A673 (cell line): ENCODE results near the gene SGF29. TPM values are rescaled to one million over a fixed set of nuclear protein-coding genes. Genes with fewer than 3 reads are reported as not detected.

Experiments
- BruUV-seq: library from RNA; stranded (reverse); fragments of 400-500 nt; replicated peaks from 2 replicates; lab custom pipeline; 2021; lab: Mats Ljungman, UMichigan
- CTCF ChIA-PET: fragments of 300-600 bp; sonication (Branson Sonifier 250); formaldehyde crosslinking; loops from one replicate; lab custom pipeline; 2022; ENCODE audit warnings: antibody characterized with exemption; lab: Charles Lee
- POLR2A ChIA-PET: fragments of 300-600 bp; sonication (Branson Sonifier 250); formaldehyde crosslinking; loops from one replicate; lab custom pipeline; 2022; ENCODE audit warnings: antibody characterized with exemption; ENCODE audit not compliant: low non-redundant PET; lab: Charles Lee
- DNase-seq: peaks from one replicate; pipeline ENCODE4 v3.0.0-alpha.2; 2015; ENCODE audit warnings: low spot score
- H3K27ac ChIP-seq: fragments of 200-600 bp; sonication (generic); 2 replicates; pipeline ENCODE4 v1.5.1; 2016; ENCODE audit warnings: mixed run types, low read depth, mild to moderate bottlenecking, mixed read lengths, antibody characterized with exemption, low read length; ENCODE audit not compliant: poor library complexity, severe bottlenecking
- H3K27me3 ChIP-seq: fragments of 200-600 bp; sonication (generic); replicated peaks from 2 replicates; pipeline ENCODE4 v1.6.1; 2017; ENCODE audit warnings: mixed run types, low read depth, mild to moderate bottlenecking, mixed read lengths, antibody characterized with exemption, low read length; ENCODE audit not compliant: insufficient read depth, poor library complexity
- H3K36me3 ChIP-seq: fragments of 200-600 bp; sonication (generic); 2 replicates; pipeline ENCODE4 v1.6.1; 2016; ENCODE audit warnings: mixed run types, mild to moderate bottlenecking, mixed read lengths, antibody characterized with exemption, low read length; ENCODE audit not compliant: insufficient read depth, poor library complexity, severe bottlenecking
- H3K4me1 ChIP-seq: fragments of 200-600 bp; sonication (generic); 2 replicates; pipeline ENCODE4 v1.6.1; 2017; ENCODE audit warnings: mixed run types, mild to moderate bottlenecking, mixed read lengths, antibody characterized with exemption, low read length; ENCODE audit not compliant: insufficient read depth, poor library complexity, severe bottlenecking
- H3K4me3 ChIP-seq: fragments of 200-600 bp; sonication (generic); 2 replicates; pipeline ENCODE4 v1.5.1; 2016; ENCODE audit warnings: low read depth, mixed run types, mild to moderate bottlenecking, mixed read lengths, low read length; ENCODE audit not compliant: poor library complexity, severe bottlenecking
- H3K9me3 ChIP-seq: fragments of 200-600 bp; sonication (generic); 2 replicates; pipeline ENCODE4 v1.6.1; 2016; ENCODE audit warnings: mixed run types, low read depth, mild to moderate bottlenecking, mixed read lengths, antibody characterized with exemption, low read length; ENCODE audit not compliant: poor library complexity, severe bottlenecking
- EZH2 ChIP-seq: fragments of 200-600 bp; sonication (generic); IDR thresholded peaks from 2 replicates; pipeline ENCODE4 v1.6.1; 2017; ENCODE audit warnings: borderline replicate concordance, low read depth, mild to moderate bottlenecking, mixed read lengths, antibody characterized with exemption, low read length; ENCODE audit not compliant: poor library complexity, severe bottlenecking
- intact Hi-C: fragments of 100-400 bp; cut with micrococcal nuclease; formaldehyde crosslinking; loops from one replicate; pipeline ENCODE4 v1.10.0; 2022; ENCODE audit not compliant: unreplicated experiment
- total RNA-seq: library from RNA; stranded (reverse); gene quantifications from 2 replicates; pipeline ENCODE4 v1.2.3, GENCODE V29; 2021
- TF ChIP-seq, protein P1 (sequence below): fragments of 300-800, 200-600 bp; sonication (generic); conservative IDR thresholded peaks from 2 replicates; pipeline ENCODE4 v1.5.1; 2017; ENCODE audit warnings: low read depth, mild to moderate bottlenecking, antibody characterized with exemption, low read length, moderate library complexity, mixed read lengths

Gene SGF29
- total RNA-seq, 1 experiment from 2014 or later = 42.3 TPM

DNA sequence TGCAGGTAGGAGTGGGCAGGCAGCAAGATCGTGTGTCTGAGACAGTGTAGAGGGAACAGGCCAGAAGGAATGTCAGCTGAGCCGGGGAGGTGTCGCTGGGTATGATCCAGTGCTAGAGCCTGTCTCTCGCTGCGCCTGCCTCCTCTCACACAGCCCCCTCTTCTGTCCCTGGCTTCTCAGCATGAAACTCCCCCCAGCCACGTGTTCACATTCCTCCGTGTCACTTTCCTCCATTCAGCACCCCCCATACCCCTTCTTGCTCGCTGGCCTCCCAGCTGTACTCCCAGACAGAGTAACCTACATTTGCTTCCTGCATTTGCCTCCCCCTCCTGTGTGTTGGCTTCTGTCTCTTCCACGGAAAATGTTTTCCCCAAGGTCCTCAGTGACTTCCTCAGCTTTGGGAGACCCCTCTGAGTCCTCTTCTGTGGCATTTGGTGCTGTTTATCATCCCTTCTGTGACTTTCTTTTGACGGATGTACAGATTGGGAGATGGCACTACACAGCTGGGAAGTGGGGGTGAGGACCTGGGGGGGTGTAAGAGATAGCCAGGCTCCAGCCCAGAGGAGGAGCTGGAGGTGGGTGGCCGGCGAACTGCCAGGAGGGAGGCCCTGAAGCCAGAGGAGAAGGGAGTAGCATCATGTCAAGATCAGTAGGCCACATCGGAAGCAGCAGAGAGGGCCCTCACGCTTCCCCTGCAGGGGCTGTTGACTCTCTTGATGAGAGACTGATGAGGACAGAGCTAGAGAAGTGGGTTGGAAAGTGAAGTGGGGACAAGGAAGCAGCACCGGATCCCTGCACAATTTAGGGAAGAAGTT is 19.2 kb downstream of the SGF29 start:
- ChIA-PET CTCF (no interaction called here), POLR2A (interaction anchor here (0.6 kb wide), 1 partner anchor 24 kb away, joined by 3 read pairs; no protein-coding TSS in a partner anchor)
- no peak for DNase-seq
- no peaks in the 10 kb centered on the region for H3K4me1 ChIP-seq
- BruUV-seq = no TSS peak
- H3K4me3 ChIP-seq = no peak overlapping the region
- no peaks in the 10 kb centered on the region for H3K9me3 ChIP-seq
- TF ChIP-seq EZH2 = no peak
- TF ChIP-seq, protein P1, sequence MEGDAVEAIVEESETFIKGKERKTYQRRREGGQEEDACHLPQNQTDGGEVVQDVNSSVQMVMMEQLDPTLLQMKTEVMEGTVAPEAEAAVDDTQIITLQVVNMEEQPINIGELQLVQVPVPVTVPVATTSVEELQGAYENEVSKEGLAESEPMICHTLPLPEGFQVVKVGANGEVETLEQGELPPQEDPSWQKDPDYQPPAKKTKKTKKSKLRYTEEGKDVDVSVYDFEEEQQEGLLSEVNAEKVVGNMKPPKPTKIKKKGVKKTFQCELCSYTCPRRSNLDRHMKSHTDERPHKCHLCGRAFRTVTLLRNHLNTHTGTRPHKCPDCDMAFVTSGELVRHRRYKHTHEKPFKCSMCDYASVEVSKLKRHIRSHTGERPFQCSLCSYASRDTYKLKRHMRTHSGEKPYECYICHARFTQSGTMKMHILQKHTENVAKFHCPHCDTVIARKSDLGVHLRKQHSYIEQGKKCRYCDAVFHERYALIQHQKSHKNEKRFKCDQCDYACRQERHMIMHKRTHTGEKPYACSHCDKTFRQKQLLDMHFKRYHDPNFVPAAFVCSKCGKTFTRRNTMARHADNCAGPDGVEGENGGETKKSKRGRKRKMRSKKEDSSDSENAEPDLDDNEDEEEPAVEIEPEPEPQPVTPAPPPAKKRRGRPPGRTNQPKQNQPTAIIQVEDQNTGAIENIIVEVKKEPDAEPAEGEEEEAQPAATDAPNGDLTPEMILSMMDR = no peak
- H3K27me3 ChIP-seq = no peaks in the 10 kb centered on the region
- H3K27ac ChIP-seq = no peak overlapping the region
- no peaks in the 10 kb centered on the region for H3K36me3 ChIP-seq
- intact Hi-C loops = no loop called here

DNA sequence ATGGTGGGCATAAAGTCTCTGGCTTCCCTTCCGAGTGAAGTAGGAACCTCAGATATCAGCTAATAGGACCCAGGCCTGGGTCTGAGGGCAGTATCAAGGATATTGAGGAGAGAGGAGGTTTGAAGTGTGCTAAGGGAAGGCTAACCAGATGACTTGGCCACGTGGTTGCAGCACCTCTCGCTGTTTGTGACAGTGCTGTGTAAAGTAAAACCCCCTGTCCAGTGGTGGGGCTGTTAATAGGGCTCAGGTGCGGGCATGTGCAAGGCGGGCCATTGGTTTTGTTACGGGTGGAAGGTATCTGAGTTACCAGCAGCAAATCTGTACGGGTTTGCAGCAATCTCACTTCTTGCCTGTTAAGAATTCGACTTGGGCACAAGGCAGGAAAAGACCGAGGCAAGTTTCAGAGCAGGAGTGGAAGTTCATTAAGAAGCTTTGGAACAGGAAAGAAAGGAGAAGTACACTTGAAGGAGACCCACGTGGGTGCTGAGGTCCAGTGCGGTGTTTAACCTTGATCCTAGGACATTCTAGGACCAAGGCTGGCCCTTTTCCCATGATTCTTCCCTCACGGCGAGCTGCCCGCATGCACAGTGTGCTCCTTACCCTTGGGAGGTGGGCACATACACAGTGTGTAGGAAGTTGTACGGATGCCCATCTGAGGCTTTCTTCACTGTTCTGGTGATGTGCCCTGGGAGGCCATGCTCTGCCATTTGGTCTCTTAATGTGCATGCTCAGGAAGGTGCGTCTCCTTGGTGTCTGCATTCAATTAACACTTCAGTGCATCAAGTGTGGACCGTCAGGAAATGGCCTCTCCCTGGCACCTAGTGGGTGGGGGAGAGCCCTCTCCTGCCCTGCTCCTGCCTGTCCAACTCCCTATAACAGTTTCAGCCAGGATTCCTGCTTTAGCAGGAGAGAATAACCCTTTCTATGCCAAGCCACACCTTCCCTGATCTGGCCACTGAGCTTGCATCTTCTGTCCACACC is 20.3 kb downstream of the SGF29 start:
- intact Hi-C loops = no loop called here
- Histone ChIP-seq H3K36me3 (no peaks in the 10 kb centered on the region), H3K4me3 (no peak overlapping the region), H3K4me1 (no peaks in the 10 kb centered on the region), H3K9me3 (no peaks in the 10 kb centered on the region), H3K27ac (no peak overlapping the region), H3K27me3 (no peaks in the 10 kb centered on the region)
- ChIA-PET CTCF (no interaction called here), POLR2A (no interaction called here)
- DNase-seq = no peak
- TF ChIP-seq EZH2 = no peak
- TF ChIP-seq, protein P1 = no peak
- BruUV-seq = no TSS peak

DNA sequence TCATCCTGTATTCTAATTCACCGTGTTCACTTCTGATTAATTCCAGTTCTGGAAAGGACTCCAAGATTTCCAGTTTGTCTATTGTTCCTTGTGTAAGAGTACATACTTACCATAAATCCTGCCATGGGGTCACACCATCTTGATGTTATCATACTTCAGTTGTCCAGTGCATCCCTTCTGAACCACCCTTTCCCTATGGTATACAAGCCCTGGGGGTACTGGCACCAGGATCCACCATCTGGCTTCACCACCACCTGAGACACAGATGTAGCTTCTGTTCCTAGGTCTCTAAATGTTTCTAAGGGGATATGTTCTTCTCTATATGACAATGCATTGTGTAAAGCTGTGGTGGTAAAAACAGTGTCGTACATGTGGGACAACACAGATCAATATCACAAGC is 21.2 kb downstream of the SGF29 start:
- ChIA-PET CTCF (no interaction called here), POLR2A (no interaction called here)
- Histone ChIP-seq H3K27ac (no peak overlapping the region), H3K36me3 (no peaks in the 10 kb centered on the region), H3K4me1 (no peaks in the 10 kb centered on the region), H3K9me3 (no peaks in the 10 kb centered on the region), H3K27me3 (no peaks in the 10 kb centered on the region), H3K4me3 (no peak overlapping the region)
- BruUV-seq = no TSS peak
- intact Hi-C loops = no loop called here
- TF ChIP-seq, protein P1 = no peak
- no peak for TF ChIP-seq EZH2
- DNase-seq = no peak
